H1 (cell line): ENCODE results near the gene IGFALS. TPM values are rescaled to one million over a fixed set of nuclear protein-coding genes. Genes with fewer than 3 reads are reported as not detected.

ENCODE experiments used
- BRCA1 ChIP-seq: IDR thresholded peaks from 2 replicates; pipeline ENCODE4 v1.6.1; 2012; ENCODE audit warnings: low read depth, low read length, improper control_type of control experiment
- CBX5 ChIP-seq: fragments of 300-800, 300-1000 bp; sonication (generic); IDR thresholded peaks from 2 replicates; pipeline ENCODE4 v1.7.1; 2016; ENCODE audit warnings: antibody characterized with exemption, low read length, low read depth
- CHD2 ChIP-seq: IDR thresholded peaks from 2 replicates; pipeline ENCODE4 v1.6.1; 2012; ENCODE audit warnings: low read length, improper control_type of control experiment
- CHD7 ChIP-seq: fragments of 300-600 bp; sonication (generic); IDR thresholded peaks from 2 replicates; pipeline ENCODE4 v1.7.1; 2012; ENCODE audit warnings: low read length, moderate library complexity, mild to moderate bottlenecking, inconsistent platforms; ENCODE audit not compliant: insufficient replicate concordance
- JUN ChIP-seq: IDR thresholded peaks from 2 replicates; pipeline ENCODE4 v1.6.1; 2011; ENCODE audit warnings: low read depth, mild to moderate bottlenecking, improper control_type of control experiment, low read length
- POLR2A ChIP-seq, 2 experiments: IDR thresholded peaks; 1 replicate in 1 of 2; 2 replicates in 1 of 2; pipeline ENCODE4 v1.6.1; 2011; ENCODE audit warnings: low read depth in 2 of 2, low read length in 2 of 2, mild to moderate bottlenecking in 2 of 2; ENCODE audit errors: control extremely low read depth in 1 of 2
- SP1 ChIP-seq: IDR thresholded peaks from 2 replicates; pipeline ENCODE4 v1.6.1; 2011; ENCODE audit warnings: low read depth, low read length
- SUZ12 ChIP-seq: fragments of 200-600 bp; sonication (generic); IDR thresholded peaks from 2 replicates; pipeline ENCODE4 v1.6.1; 2012; ENCODE audit warnings: mild to moderate bottlenecking, inconsistent platforms, low read length, moderate library complexity, mixed read lengths
- YY1 ChIP-seq: IDR thresholded peaks from 2 replicates; pipeline ENCODE4 v1.6.1; 2011; ENCODE audit warnings: low read depth, mild to moderate bottlenecking, low read length
- ZNF274 ChIP-seq: IDR thresholded peaks from 2 replicates; pipeline ENCODE4 v1.7.0; 2012; ENCODE audit warnings: low read length, borderline replicate concordance; ENCODE audit errors: extremely low read depth
- polyA plus RNA-seq, 7 experiments: library from polyadenylated mRNA; depleted of rRNA in 3 of 7; stranded (reverse) in 5 of 7; unstranded in 2 of 7; fragments of >200 nt in 5 of 7; fragments of 200-250 nt in 2 of 7; gene quantifications; 1 replicate in 5 of 7; 2 replicates in 1 of 7; 4 replicates in 1 of 7; pipeline versions ENCODE4 v1.2.1 to v1.2.3, GENCODE V29; 2011 to 2013; ENCODE audit warnings: missing spikeins in 2 of 7, mixed read lengths in 2 of 7
- total RNA-seq: library from RNA; stranded (reverse); fragmentation: NEBNext Ultra II Directional; extraction: Animal tissue kit (Norgen Biotek cat#: 25700); gene quantifications from 2 replicates; pipeline ENCODE4 v1.2.1, GENCODE V29; 2021
- TF ChIP-seq, protein P1 (sequence below): IDR thresholded peaks from 2 replicates; pipeline ENCODE4 v1.6.1; 2011; ENCODE audit warnings: low read length, improper control_type of control experiment

Gene IGFALS
- total and polyA plus RNA-seq, 2 of the 8 experiments (the other 6 are each of a cell fraction or from before 2014, with no cell fraction given), result not detected

GRCh38 chr16:1774448-1774780 is 19.1 kb downstream of the IGFALS start (continued):
- TF ChIP-seq CHD7 (no peak), SUZ12 (no peak), JUN (no peak), SP1 (no peak), BRCA1 (no peak), POLR2A (IDR thresholded peaks at IDR 0.05; ENCODE audit: control extremely low read depth in 1 of 2, low read depth in 2 of 2, low read length in 2 of 2) (no peak), CBX5 (no peak), CHD2 (no peak), ZNF274 (no peak), YY1 (no peak)
- TF ChIP-seq, protein P1, sequence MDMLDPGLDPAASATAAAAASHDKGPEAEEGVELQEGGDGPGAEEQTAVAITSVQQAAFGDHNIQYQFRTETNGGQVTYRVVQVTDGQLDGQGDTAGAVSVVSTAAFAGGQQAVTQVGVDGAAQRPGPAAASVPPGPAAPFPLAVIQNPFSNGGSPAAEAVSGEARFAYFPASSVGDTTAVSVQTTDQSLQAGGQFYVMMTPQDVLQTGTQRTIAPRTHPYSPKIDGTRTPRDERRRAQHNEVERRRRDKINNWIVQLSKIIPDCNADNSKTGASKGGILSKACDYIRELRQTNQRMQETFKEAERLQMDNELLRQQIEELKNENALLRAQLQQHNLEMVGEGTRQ, result no peak
